ENCODE measurements around the gene SARDH.

- TF ChIP-seq CTCF (IDR thresholded peaks at IDR 0.05; ENCODE audit: low read length) (no peak), EZH2 (optimal IDR thresholded peaks at IDR 0.05; ENCODE audit: low read depth, low read length) (no peak)
Observed at GRCh38 chr9:133669182-133669801, 68.9 kb downstream of the SARDH start.
